HEK293T (cell line): ENCODE data around the gene LEPR.

Source experiments
- ARNT ChIP-seq: fragments of 450-650 bp; IDR thresholded peaks from 2 replicates; pipeline ENCODE4 v1.6.1; 2017; ENCODE audit warnings: mild to moderate bottlenecking
- BHLHE40 ChIP-seq: fragments of 450-650 bp; IDR thresholded peaks from 2 replicates; pipeline ENCODE4 v1.6.1; 2016; ENCODE audit warnings: mild to moderate bottlenecking, moderate library complexity, borderline replicate concordance
- FOXA1 ChIP-seq: fragments of 450-650 bp; IDR thresholded peaks from 2 replicates; pipeline ENCODE4 v1.6.1; 2016; ENCODE audit warnings: mild to moderate bottlenecking
- FOXK2 ChIP-seq: fragments of 450-650 bp; IDR thresholded peaks from 2 replicates; pipeline ENCODE4 v1.6.1; 2016; ENCODE audit warnings: mild to moderate bottlenecking
- HDGF ChIP-seq: fragments of 450-650 bp; IDR thresholded peaks from 2 replicates; pipeline ENCODE4 v1.6.1; 2017; ENCODE audit warnings: antibody characterized with exemption, borderline replicate concordance
- NFRKB ChIP-seq: fragments of 450-650 bp; IDR thresholded peaks from 2 replicates; pipeline ENCODE4 v1.6.1; 2016; ENCODE audit warnings: mild to moderate bottlenecking, moderate library complexity
- SP1 ChIP-seq: fragments of 450-650 bp; IDR thresholded peaks from 2 replicates; pipeline ENCODE4 v1.6.1; 2017
- SUZ12 ChIP-seq: fragments of 450-650 bp; IDR thresholded peaks from 2 replicates; pipeline ENCODE4 v1.6.1; 2016; ENCODE audit warnings: mild to moderate bottlenecking
- TARDBP ChIP-seq: fragments of 450-650 bp; IDR thresholded peaks from 2 replicates; pipeline ENCODE4 v1.6.1; 2016
- ZNF384 ChIP-seq: fragments of 450-650 bp; IDR thresholded peaks from 2 replicates; pipeline ENCODE4 v1.6.1; 2016
- TF ChIP-seq, protein P1 (sequence below): fragments of 450-650 bp; IDR thresholded peaks from 2 replicates; pipeline ENCODE4 v1.6.1; 2016

DNA sequence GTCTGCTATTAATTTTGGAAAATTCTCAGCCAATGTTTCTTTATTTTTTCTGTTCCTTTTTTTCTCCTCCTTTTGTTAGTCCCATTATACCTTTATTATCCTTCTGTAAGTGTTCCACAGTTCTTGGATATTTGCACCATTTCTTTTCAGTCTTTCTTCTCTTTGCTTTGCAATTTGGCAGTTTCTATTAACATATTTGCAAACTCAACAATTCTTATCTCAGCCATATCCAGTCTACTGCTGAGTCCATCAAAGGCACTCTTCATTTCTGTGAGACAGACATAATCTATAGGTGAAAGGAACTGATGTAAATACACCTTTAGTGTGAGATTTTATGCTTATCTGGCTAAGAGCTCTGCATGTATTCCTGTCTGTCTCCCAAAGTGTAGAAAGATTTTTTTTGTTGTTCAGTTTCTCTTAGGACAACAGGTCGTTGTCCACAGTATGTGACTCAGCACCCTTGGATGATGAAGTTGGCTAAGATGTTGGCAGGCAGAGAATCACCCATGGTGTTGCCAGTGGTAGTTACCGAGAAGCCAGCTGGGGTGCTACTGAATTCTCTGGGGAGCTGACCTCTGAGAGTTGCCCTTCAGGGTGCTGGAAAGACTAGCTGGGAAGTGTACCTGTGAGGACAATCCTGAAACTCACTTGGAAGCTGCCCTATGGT lies 38.4 kb downstream of the LEPR start:
- no peak for TF ChIP-seq SP1
- TF ChIP-seq TARDBP, result no peak
- TF ChIP-seq BHLHE40, result no peak
- no peak for TF ChIP-seq ZNF384
- no peak for TF ChIP-seq SUZ12
- no peak for TF ChIP-seq FOXK2
- no peak for TF ChIP-seq NFRKB
- TF ChIP-seq HDGF, result no peak
- no peak for TF ChIP-seq FOXA1
- TF ChIP-seq, protein P1, sequence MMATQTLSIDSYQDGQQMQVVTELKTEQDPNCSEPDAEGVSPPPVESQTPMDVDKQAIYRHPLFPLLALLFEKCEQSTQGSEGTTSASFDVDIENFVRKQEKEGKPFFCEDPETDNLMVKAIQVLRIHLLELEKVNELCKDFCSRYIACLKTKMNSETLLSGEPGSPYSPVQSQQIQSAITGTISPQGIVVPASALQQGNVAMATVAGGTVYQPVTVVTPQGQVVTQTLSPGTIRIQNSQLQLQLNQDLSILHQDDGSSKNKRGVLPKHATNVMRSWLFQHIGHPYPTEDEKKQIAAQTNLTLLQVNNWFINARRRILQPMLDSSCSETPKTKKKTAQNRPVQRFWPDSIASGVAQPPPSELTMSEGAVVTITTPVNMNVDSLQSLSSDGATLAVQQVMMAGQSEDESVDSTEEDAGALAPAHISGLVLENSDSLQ, result no peak
- no peak for TF ChIP-seq ARNT
